ENCODE measurements around the gene EDNRA.

Gene EDNRA

DNA sequence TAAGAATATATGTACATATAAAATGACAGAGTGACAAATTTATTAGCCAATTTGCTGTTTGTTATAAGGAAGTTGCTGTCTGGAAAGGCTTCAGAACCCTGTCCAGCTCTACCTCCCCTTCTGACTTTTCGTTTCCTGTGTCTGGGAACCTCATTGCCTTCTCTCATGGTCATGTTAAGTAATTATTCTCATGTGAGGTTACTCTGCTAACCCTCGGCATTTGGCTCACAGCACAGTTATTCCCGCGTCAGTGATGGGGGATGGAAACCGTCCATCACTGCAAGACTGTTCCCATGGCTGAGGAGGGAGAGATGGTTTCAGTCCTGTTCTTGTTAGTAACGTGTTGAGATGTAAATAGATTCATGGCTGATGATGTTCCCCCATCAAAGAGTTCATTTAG is 11.9 kb downstream of the EDNRA start:
- Histone ChIP-seq H3K4me1 (ENCODE audit: control insufficient read depth in 2 of 2, insufficient read depth in 1 of 2, low read depth in 1 of 2, low read length in 2 of 2) (no peaks in the 10 kb centered on the region), H3K4ac (ENCODE audit: low read length) (no peak overlapping the region), H3K36me3 (replicated peaks in 1 of 2; ENCODE audit: control insufficient read depth in 2 of 2, insufficient read depth in 2 of 2, low read length in 2 of 2) (no peaks in the 10 kb centered on the region), H2BK120ac (ENCODE audit: low read depth, low read length) (no peak overlapping the region), H2AFZ (ENCODE audit: low read length) (no peak overlapping the region), H2BK5ac (ENCODE audit: low read length) (no peak overlapping the region), H3K4me3 (ENCODE audit: low read length in 2 of 2) (no peak overlapping the region), H3K79me1 (ENCODE audit: low read depth, low read length) (no peaks in the 10 kb centered on the region), H2BK12ac (ENCODE audit: low read length) (no peak overlapping the region), H4K91ac (ENCODE audit: low read depth, low read length, poor library complexity) (no peak overlapping the region), H3K9me3 (replicated peaks in 1 of 2; ENCODE audit: control insufficient read depth in 2 of 2, insufficient read depth in 1 of 2, low read depth in 1 of 2, low read length in 2 of 2) (no peaks in the 10 kb centered on the region), H3K4me2 (ENCODE audit: insufficient read depth, low read length, poor library complexity, severe bottlenecking) (no peak overlapping the region), H3K27me3 (ENCODE audit: control insufficient read depth in 3 of 3, insufficient read depth in 3 of 3, low read depth in 1 of 3, low read length in 3 of 3) (no peaks in the 10 kb centered on the region), H3K18ac (ENCODE audit: low read length) (no peak overlapping the region), H3K14ac (ENCODE audit: low read length) (no peak overlapping the region), H3K27ac (replicated peaks; ENCODE audit: low read length) (no peak overlapping the region), H2AK5ac (ENCODE audit: low read depth, low read length) (no peak overlapping the region), H2BK15ac (ENCODE audit: low read length) (no peak overlapping the region), H4K8ac (ENCODE audit: low read depth, low read length) (no peak overlapping the region), H3K23ac (ENCODE audit: low read depth, low read length, poor library complexity) (no peak overlapping the region), H3K9ac (ENCODE audit: low read depth, low read length, poor library complexity) (no peak overlapping the region)
- WGBS, 2 donors (ENCODE audit: extremely low coverage in 2 of 2, insufficient read length in 2 of 2, insufficient replicate concordance in 1 of 2), result no CpG with 5 or more reads among the region's 6 CpGs
- DNase-seq (ENCODE audit: low spot score), result no peak

- Histone ChIP-seq H2AK5ac (ENCODE audit: low read depth, low read length) (no peak overlapping the region), H3K4me3 (ENCODE audit: low read length in 2 of 2) (no peak overlapping the region), H3K79me1 (ENCODE audit: low read depth, low read length) (no peaks in the 10 kb centered on the region), H3K9ac (ENCODE audit: low read depth, low read length, poor library complexity) (no peak overlapping the region), H4K8ac (ENCODE audit: low read depth, low read length) (no peak overlapping the region), H2AFZ (ENCODE audit: low read length) (no peak overlapping the region), H3K4me2 (ENCODE audit: insufficient read depth, low read length, poor library complexity, severe bottlenecking) (no peak overlapping the region), H2BK120ac (ENCODE audit: low read depth, low read length) (no peak overlapping the region), H3K4me1 (ENCODE audit: control insufficient read depth in 2 of 2, insufficient read depth in 1 of 2, low read depth in 1 of 2, low read length in 2 of 2) (no peaks in the 10 kb centered on the region), H3K9me3 (replicated peaks in 1 of 2; ENCODE audit: control insufficient read depth in 2 of 2, insufficient read depth in 1 of 2, low read depth in 1 of 2, low read length in 2 of 2) (no peaks in the 10 kb centered on the region), H3K14ac (ENCODE audit: low read length) (no peak overlapping the region), H4K91ac (ENCODE audit: low read depth, low read length, poor library complexity) (no peak overlapping the region), H2BK12ac (ENCODE audit: low read length) (no peak overlapping the region), H2BK15ac (ENCODE audit: low read length) (no peak overlapping the region), H3K27ac (replicated peaks; ENCODE audit: low read length) (no peak overlapping the region), H3K27me3 (ENCODE audit: control insufficient read depth in 3 of 3, insufficient read depth in 3 of 3, low read depth in 1 of 3, low read length in 3 of 3) (no peaks in the 10 kb centered on the region), H3K36me3 (replicated peaks in 1 of 2; ENCODE audit: control insufficient read depth in 2 of 2, insufficient read depth in 2 of 2, low read length in 2 of 2) (no peaks in the 10 kb centered on the region), H3K4ac (ENCODE audit: low read length) (no peak overlapping the region), H2BK5ac (ENCODE audit: low read length) (no peak overlapping the region), H3K23ac (ENCODE audit: low read depth, low read length, poor library complexity) (no peak overlapping the region), H3K18ac (ENCODE audit: low read length) (no peak overlapping the region)
- no peak for DNase-seq (ENCODE audit: low spot score)
- WGBS, 2 donors (ENCODE audit: extremely low coverage in 2 of 2, insufficient read length in 2 of 2, insufficient replicate concordance in 1 of 2), result no CpG with 5 or more reads among the region's 1 CpG
Measured at GRCh38 chr4:147493307-147493706, 12.4 kb downstream of the EDNRA start.

- no peaks in the 10 kb centered on the region for H3K36me3 ChIP-seq (replicated peaks in 1 of 2; ENCODE audit: control insufficient read depth in 2 of 2, insufficient read depth in 2 of 2, low read length in 2 of 2)
- H3K9ac ChIP-seq (ENCODE audit: low read depth, low read length, poor library complexity), result no peak overlapping the region
- H4K91ac ChIP-seq (ENCODE audit: low read depth, low read length, poor library complexity), result no peak overlapping the region
- no peak for DNase-seq (ENCODE audit: low spot score)
- H2BK120ac ChIP-seq (ENCODE audit: low read depth, low read length), result no peak overlapping the region
- H3K14ac ChIP-seq (ENCODE audit: low read length), result peak overlapping the region; percentile 57
- no peak overlapping the region for H2BK12ac ChIP-seq (ENCODE audit: low read length)
- no peaks in the 10 kb centered on the region for H3K4me1 ChIP-seq (ENCODE audit: control insufficient read depth in 2 of 2, insufficient read depth in 1 of 2, low read depth in 1 of 2, low read length in 2 of 2)
- no peak overlapping the region for H3K4me3 ChIP-seq (ENCODE audit: low read length in 2 of 2)
- no peak overlapping the region for H3K4me2 ChIP-seq (ENCODE audit: insufficient read depth, low read length, poor library complexity, severe bottlenecking)
- H3K23ac ChIP-seq (ENCODE audit: low read depth, low read length, poor library complexity), result no peak overlapping the region
- no peaks in the 10 kb centered on the region for H3K79me1 ChIP-seq (ENCODE audit: low read depth, low read length)
- no peak overlapping the region for H4K8ac ChIP-seq (ENCODE audit: low read depth, low read length)
- H3K27ac ChIP-seq (replicated peaks; ENCODE audit: low read length), result no peak overlapping the region
- WGBS, 2 donors (ENCODE audit: extremely low coverage in 2 of 2, insufficient read length in 2 of 2, insufficient replicate concordance in 1 of 2), result no CpG with 5 or more reads among the region's 2 CpGs
- no peaks in the 10 kb centered on the region for H3K9me3 ChIP-seq (replicated peaks in 1 of 2; ENCODE audit: control insufficient read depth in 2 of 2, insufficient read depth in 1 of 2, low read depth in 1 of 2, low read length in 2 of 2)
- no peak overlapping the region for H2BK5ac ChIP-seq (ENCODE audit: low read length)
- no peak overlapping the region for H3K18ac ChIP-seq (ENCODE audit: low read length)
- H3K4ac ChIP-seq (ENCODE audit: low read length), result no peak overlapping the region
- no peak overlapping the region for H2AK5ac ChIP-seq (ENCODE audit: low read depth, low read length)
- H3K27me3 ChIP-seq (ENCODE audit: control insufficient read depth in 3 of 3, insufficient read depth in 3 of 3, low read depth in 1 of 3, low read length in 3 of 3), result no peaks in the 10 kb centered on the region
- H2AFZ ChIP-seq (ENCODE audit: low read length), result no peak overlapping the region
- no peak overlapping the region for H2BK15ac ChIP-seq (ENCODE audit: low read length)
Measured at GRCh38 chr4:147494301-147494700, 13.4 kb downstream of the EDNRA start.

GRCh38 chr4:147496500-147496899 is 15.6 kb downstream of the EDNRA start:
- WGBS, 2 donors (ENCODE audit: extremely low coverage in 2 of 2, insufficient read length in 2 of 2, insufficient replicate concordance in 1 of 2), result no CpG with 5 or more reads among the region's 1 CpG
- Histone ChIP-seq H4K91ac (ENCODE audit: low read depth, low read length, poor library complexity) (no peak overlapping the region), H3K79me1 (ENCODE audit: low read depth, low read length) (no peaks in the 10 kb centered on the region)

More at GRCh38 chr4:147496500-147496899, 15.6 kb downstream of the EDNRA start:
- Histone ChIP-seq H3K4me2 (ENCODE audit: insufficient read depth, low read length, poor library complexity, severe bottlenecking) (no peak overlapping the region), H3K23ac (ENCODE audit: low read depth, low read length, poor library complexity) (no peak overlapping the region), H2BK15ac (ENCODE audit: low read length) (no peak overlapping the region), H3K4ac (ENCODE audit: low read length) (no peak overlapping the region), H3K27ac (replicated peaks; ENCODE audit: low read length) (no peak overlapping the region), H2AK5ac (ENCODE audit: low read depth, low read length) (no peak overlapping the region), H3K14ac (ENCODE audit: low read length) (no peak overlapping the region), H3K4me3 (ENCODE audit: low read length in 2 of 2) (no peak overlapping the region), H3K18ac (ENCODE audit: low read length) (no peak overlapping the region), H4K8ac (ENCODE audit: low read depth, low read length) (no peak overlapping the region), H2BK12ac (ENCODE audit: low read length) (no peak overlapping the region), H3K9ac (ENCODE audit: low read depth, low read length, poor library complexity) (no peak overlapping the region), H3K27me3 (ENCODE audit: control insufficient read depth in 3 of 3, insufficient read depth in 3 of 3, low read depth in 1 of 3, low read length in 3 of 3) (no peaks in the 10 kb centered on the region), H2BK120ac (ENCODE audit: low read depth, low read length) (no peak overlapping the region), H3K9me3 (replicated peaks in 1 of 2; ENCODE audit: control insufficient read depth in 2 of 2, insufficient read depth in 1 of 2, low read depth in 1 of 2, low read length in 2 of 2) (no peaks in the 10 kb centered on the region), H2BK5ac (ENCODE audit: low read length) (no peak overlapping the region), H2AFZ (ENCODE audit: low read length) (no peak overlapping the region), H3K36me3 (replicated peaks in 1 of 2; ENCODE audit: control insufficient read depth in 2 of 2, insufficient read depth in 2 of 2, low read length in 2 of 2) (no peaks in the 10 kb centered on the region), H3K4me1 (ENCODE audit: control insufficient read depth in 2 of 2, insufficient read depth in 1 of 2, low read depth in 1 of 2, low read length in 2 of 2) (no peaks in the 10 kb centered on the region)
- DNase-seq (ENCODE audit: low spot score), result no peak
